Progenitor cell of endocrine pancreas (in vitro differentiated cells): Measurements from ENCODE around the gene BTBD9. TPM values are rescaled to one million over a fixed set of nuclear protein-coding genes. Genes with fewer than 3 reads are reported as not detected.

ENCODE experiments used
- DNase-seq: peaks from one replicate; pipeline ENCODE4 v3.0.0; 2021; ENCODE audit warnings: low spot score; ENCODE audit not compliant: unreplicated experiment
- H3K27ac Mint-ChIP-seq: 2 replicates; pipeline ENCODE4 v1.8.0; 2021; ENCODE audit warnings: mild to moderate bottlenecking, moderate library complexity, mixed read lengths
- H3K27me3 Mint-ChIP-seq: 2 replicates; pipeline ENCODE4 v1.8.0; 2021; ENCODE audit warnings: mixed read lengths
- H3K36me3 Mint-ChIP-seq: 2 replicates; pipeline ENCODE4 v1.8.0; 2022; ENCODE audit warnings: mixed read lengths; ENCODE audit not compliant: insufficient read depth
- H3K4me1 Mint-ChIP-seq: 2 replicates; pipeline ENCODE4 v1.8.0; 2021; ENCODE audit warnings: low read depth, mixed read lengths
- H3K4me3 Mint-ChIP-seq: 2 replicates; pipeline ENCODE4 v1.8.0; 2021; ENCODE audit warnings: low read depth, mild to moderate bottlenecking, moderate library complexity, mixed read lengths
- H3K9me3 Mint-ChIP-seq: 2 replicates; pipeline ENCODE4 v1.8.0; 2021; ENCODE audit warnings: low read depth, mixed read lengths
- CTCF ChIP-seq: fragments of 200-600 bp; sonication (generic); IDR thresholded peaks from one replicate; pipeline ENCODE4 v1.5.0; 2021; ENCODE audit warnings: antibody characterized with exemption, mild to moderate bottlenecking; ENCODE audit not compliant: unreplicated experiment
- total RNA-seq: library from RNA; stranded (reverse); gene quantifications from 2 replicates; pipeline ENCODE4 v1.2.1, GENCODE V29; 2021

The BTBD9 gene
- total RNA-seq, 1 donor from 2014 or later, result 25.9 TPM

DNA sequence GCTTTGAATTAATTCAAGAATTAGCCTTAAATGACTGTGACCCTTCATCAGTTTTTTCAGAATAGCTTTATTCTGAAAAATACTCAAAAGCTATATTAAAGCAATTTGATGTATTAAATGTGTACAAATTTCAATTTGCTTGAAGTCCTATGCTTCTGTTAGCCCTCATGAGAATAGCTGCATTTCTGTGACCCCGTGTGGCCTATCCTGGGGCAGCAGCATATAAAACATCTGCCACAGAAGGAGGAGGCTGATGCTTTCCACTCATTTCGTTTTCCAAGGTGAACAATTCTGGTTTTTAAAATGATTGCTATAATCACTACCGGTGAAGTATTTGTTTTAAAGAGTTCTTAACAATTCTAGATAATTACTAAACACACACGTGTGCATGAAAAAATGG lies 360.3 kb downstream of the BTBD9 start:
- Mint-ChIP-seq H3K27me3 (no peaks in the 10 kb centered on the region), H3K36me3 (no peaks in the 10 kb centered on the region), H3K4me3 (no peak overlapping the region), H3K9me3 (no peaks in the 10 kb centered on the region), H3K4me1 (peaks cover 8% of the 10 kb centered on the region), H3K27ac (no peak overlapping the region)
- DNase-seq, result no peak
- TF ChIP-seq CTCF, result peak; percentile 21

DNA sequence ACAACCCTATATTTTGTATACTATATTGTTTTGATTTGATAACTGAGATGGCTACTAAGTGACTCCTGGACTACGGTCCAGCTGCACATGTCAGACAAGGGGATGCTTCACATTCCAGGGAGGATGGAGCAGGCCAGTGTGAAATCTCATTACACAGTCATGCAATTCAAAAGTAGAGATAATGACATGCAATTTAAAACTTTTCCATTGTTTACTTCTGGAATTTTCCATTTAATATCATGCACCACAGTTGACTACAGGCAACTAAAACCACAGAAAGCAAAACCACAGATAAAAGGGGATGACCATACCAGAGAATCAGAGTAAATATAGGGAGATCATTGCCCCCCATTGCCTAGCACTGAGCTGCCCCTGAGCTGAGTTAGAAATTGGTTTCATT lies 366.4 kb downstream of the BTBD9 start:
- no peak for TF ChIP-seq CTCF
- Mint-ChIP-seq H3K4me1 (no peaks in the 10 kb centered on the region), H3K27me3 (no peaks in the 10 kb centered on the region), H3K4me3 (no peak overlapping the region), H3K27ac (no peak overlapping the region), H3K36me3 (no peaks in the 10 kb centered on the region), H3K9me3 (no peaks in the 10 kb centered on the region)
- DNase-seq, result no peak

DNA sequence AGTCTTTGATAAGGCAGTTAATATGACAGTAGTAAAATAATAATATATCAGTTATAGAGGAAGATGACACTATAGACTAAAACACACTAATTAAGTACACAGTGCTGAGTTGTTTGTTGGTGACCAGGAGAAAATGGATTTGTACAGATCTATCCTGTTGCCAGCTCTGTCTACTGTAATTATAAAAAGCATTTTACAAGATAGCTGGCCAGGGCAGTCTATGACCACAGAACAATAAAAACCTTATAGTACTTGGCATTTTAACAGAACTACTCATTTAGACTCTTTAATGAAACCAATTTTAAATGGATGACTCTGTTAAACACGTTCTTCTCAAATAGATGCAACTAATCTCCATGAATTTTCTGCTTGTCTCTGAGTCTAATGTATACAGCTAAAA lies 367.5 kb downstream of the BTBD9 start:
- no peak overlapping the region for H3K27ac Mint-ChIP-seq
- H3K27me3 Mint-ChIP-seq, result no peaks in the 10 kb centered on the region
- H3K4me3 Mint-ChIP-seq, result no peak overlapping the region
- TF ChIP-seq CTCF, result no peak
- H3K36me3 Mint-ChIP-seq, result no peaks in the 10 kb centered on the region
- H3K9me3 Mint-ChIP-seq, result no peaks in the 10 kb centered on the region
- H3K4me1 Mint-ChIP-seq, result no peaks in the 10 kb centered on the region
- DNase-seq, result no peak

DNA sequence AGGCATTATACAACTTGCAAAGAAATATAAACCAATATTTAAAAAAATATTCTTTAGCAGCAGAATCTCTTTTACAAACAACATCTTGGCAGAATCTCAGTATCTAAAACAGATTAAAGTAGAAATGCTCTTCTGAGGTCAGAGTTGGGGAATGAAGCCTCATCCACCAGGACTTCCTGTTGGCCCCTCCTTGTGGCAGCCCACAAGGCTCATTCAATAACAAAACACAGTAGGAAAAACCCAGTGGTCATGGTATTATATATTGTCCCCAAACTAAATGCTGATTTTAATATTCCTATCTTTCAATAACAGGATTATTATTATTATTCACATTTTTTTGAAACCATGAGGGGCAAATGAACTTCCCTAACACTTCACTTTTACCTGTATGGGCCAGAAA lies 368.6 kb downstream of the BTBD9 start:
- no peak for TF ChIP-seq CTCF
- no peak for DNase-seq

GRCh38 chr6:38270367-38270766 lies 369.4 kb downstream of the BTBD9 start:
- H3K27ac Mint-ChIP-seq, result no peak overlapping the region
- no peak for TF ChIP-seq CTCF
- no peaks in the 10 kb centered on the region for H3K9me3 Mint-ChIP-seq
- no peaks in the 10 kb centered on the region for H3K27me3 Mint-ChIP-seq
- H3K4me1 Mint-ChIP-seq, result no peaks in the 10 kb centered on the region
- no peak for DNase-seq
- H3K4me3 Mint-ChIP-seq, result no peak overlapping the region
- no peaks in the 10 kb centered on the region for H3K36me3 Mint-ChIP-seq

More for the DNA sequence above, 368.6 kb downstream of the BTBD9 start:
- Mint-ChIP-seq H3K4me1 (no peaks in the 10 kb centered on the region), H3K27ac (no peak overlapping the region), H3K4me3 (no peak overlapping the region), H3K27me3 (no peaks in the 10 kb centered on the region), H3K36me3 (no peaks in the 10 kb centered on the region), H3K9me3 (no peaks in the 10 kb centered on the region)
